BJ (cell line): ENCODE results near the gene ANKRD11. TPM values are rescaled to one million over a fixed set of nuclear protein-coding genes. Genes with fewer than 3 reads are reported as not detected.
"Not testable (repeated sequence)": the region's sequence is repeated elsewhere in the genome, so short reads cannot be mapped to it uniquely, and the experiment has no call there.

ENCODE experiments used
- CTCF ChIA-PET: fragments of 350-600 bp; formaldehyde crosslinking; extraction: SDS; loops from one replicate; lab custom pipeline; 2021; ENCODE audit warnings: antibody characterized with exemption, inconsistent platforms; lab: Yijun Ruan, JAX
- POLR2A ChIA-PET: fragments of 300-600 bp; sonication (Branson Sonifier 250); formaldehyde crosslinking; extraction: SDS; loops from one replicate; lab custom pipeline; 2021; ENCODE audit warnings: antibody characterized with exemption; lab: Charles Lee
- DNase-seq: peaks from one replicate; pipeline ENCODE4 v3.0.0-alpha.2; 2011; ENCODE audit warnings: low read depth
- H3K27me3 ChIP-seq: 2 replicates; pipeline ENCODE4 v1.6.0; 2011; ENCODE audit warnings: low read length; ENCODE audit not compliant: control insufficient read depth, insufficient read depth
- H3K36me3 ChIP-seq: 2 replicates; pipeline ENCODE4 v1.5.1; 2011; ENCODE audit warnings: low read length; ENCODE audit not compliant: control insufficient read depth, insufficient read depth
- H3K4me3 ChIP-seq: 2 replicates; pipeline ENCODE4 v1.5.1; 2011; ENCODE audit warnings: low read depth, mild to moderate bottlenecking, control low read depth, low read length
- CTCF ChIP-seq: IDR thresholded peaks from 2 replicates; pipeline ENCODE4 v1.5.1; 2011; ENCODE audit warnings: low read depth, mild to moderate bottlenecking, control low read depth, inconsistent platforms, low read length, moderate library complexity; ENCODE audit not compliant: insufficient read depth
- polyA plus RNA-seq: library from polyadenylated mRNA; depleted of rRNA; stranded (reverse); fragments of >200 nt; gene quantifications from 2 replicates; pipeline ENCODE4 v1.2.3, GENCODE V29; 2011

The ANKRD11 gene
- polyA plus RNA-seq, 1 experiment: 61.8 TPM

GRCh38 chr16:89304941-89305705, 185.2 kb downstream of the ANKRD11 start:
- H3K27me3 ChIP-seq: no peaks in the 10 kb centered on the region
- no peak for TF ChIP-seq CTCF
- POLR2A ChIA-PET: no interaction called here
- no peak for DNase-seq
- no peak overlapping the region for H3K4me3 ChIP-seq
- peaks cover 24% of the 10 kb centered on the region for H3K36me3 ChIP-seq
- CTCF ChIA-PET: no interaction called here

GRCh38 chr16:89304181-89304851, 186.0 kb downstream of the ANKRD11 start:
- ChIA-PET POLR2A (no interaction called here), CTCF (interaction anchor here (1.2 kb wide), 1 partner anchor 9 kb away, joined by 5 read pairs; no protein-coding TSS in a partner anchor)
- Histone ChIP-seq H3K4me3 (no peak overlapping the region), H3K36me3 (peaks cover 18% of the 10 kb centered on the region), H3K27me3 (no peaks in the 10 kb centered on the region)
- no peak for TF ChIP-seq CTCF
- no peak for DNase-seq

- ChIA-PET CTCF (interaction anchor here (1.1 to 1.2 kb wide), 2 partner anchors 10 to 14 kb away, joined by 4 to 5 read pairs; no protein-coding TSS in a partner anchor), POLR2A (no interaction called here)
- no peak for TF ChIP-seq CTCF
- no peaks in the 10 kb centered on the region for H3K27me3 ChIP-seq
- DNase-seq: no peak
- peaks cover 19% of the 10 kb centered on the region for H3K36me3 ChIP-seq
- H3K4me3 ChIP-seq: no peak overlapping the region
These were observed 186.7 kb downstream of the ANKRD11 start for GRCh38 chr16:89303617-89304016.

GRCh38 chr16:89300976-89301360, 189.4 kb downstream of the ANKRD11 start:
- Histone ChIP-seq H3K27me3 (no peaks in the 10 kb centered on the region), H3K4me3 (no peak overlapping the region), H3K36me3 (peaks cover 26% of the 10 kb centered on the region)
- CTCF ChIA-PET: no interaction called here
- POLR2A ChIA-PET: no interaction called here
- no peak for TF ChIP-seq CTCF
- no peak for DNase-seq

- POLR2A ChIA-PET: no interaction called here
- no peak for TF ChIP-seq CTCF
- no peak overlapping the region for H3K4me3 ChIP-seq
- peaks cover 26% of the 10 kb centered on the region for H3K36me3 ChIP-seq
- CTCF ChIA-PET: no interaction called here
- H3K27me3 ChIP-seq: no peaks in the 10 kb centered on the region
- no peak for DNase-seq
These were observed 189.9 kb downstream of the ANKRD11 start for GRCh38 chr16:89300311-89300975.

GRCh38 chr16:89299357-89300111, 190.8 kb downstream of the ANKRD11 start:
- CTCF ChIA-PET, H3K4me3 ChIP-seq, POLR2A ChIA-PET, H3K27me3 ChIP-seq, DNase-seq: not testable (repeated sequence)
- peaks cover 20% of the 10 kb centered on the region for H3K36me3 ChIP-seq
